Measurements from ENCODE around the gene SLC23A2. TPM values are rescaled to one million over a fixed set of nuclear protein-coding genes. Genes with fewer than 3 reads are reported as not detected.

The SLC23A2 gene
- total RNA-seq, 1 experiment from 2014 or later, result 16.3 TPM

DNA sequence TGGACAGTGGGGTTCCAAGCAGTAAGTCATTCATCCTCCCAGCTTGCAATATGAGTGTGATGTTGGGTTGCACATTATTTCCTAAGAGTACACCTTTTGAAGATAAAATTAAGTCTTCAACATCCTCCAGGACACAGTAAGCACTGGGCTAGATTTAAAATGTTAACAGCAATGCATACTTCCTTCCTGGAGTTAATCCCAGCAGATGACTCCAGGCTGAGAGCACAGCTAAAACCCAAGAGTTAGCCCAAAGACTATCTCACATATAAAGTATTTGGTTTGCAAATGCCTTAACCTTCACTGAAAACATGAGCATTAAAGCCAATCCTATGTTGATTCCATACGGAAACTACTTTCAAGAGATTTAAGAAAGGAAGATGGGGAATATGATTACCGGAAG lies 69.2 kb downstream of the SLC23A2 start:
- ChIA-PET RAD21 (ENCODE audit: low non-redundant PET in 1 of 2, low total read pairs in 2 of 2, uncharacterized antibody in 2 of 2, unreplicated experiment in 2 of 2) (no interaction called here), CTCF (no interaction called here), POLR2A (no interaction called here)
- Histone ChIP-seq H3K9ac (ENCODE audit: low read length) (no peak overlapping the region), H3K4me1 (ENCODE audit: control insufficient read depth in 1 of 2, insufficient read depth in 2 of 2, low read length in 2 of 2) (no peaks in the 10 kb centered on the region), H4K20me1 (ENCODE audit: insufficient read depth) (0 out of 2 replicates have a peak, but pooled peaks cover 6% of the 10 kb centered on the region), H3K4me2 (ENCODE audit: low read length) (no peak overlapping the region), H3K27ac (ENCODE audit: low read depth, low read length) (no peak overlapping the region), H3K9me2 (ENCODE audit: insufficient read depth) (no peaks in the 10 kb centered on the region), H3K4me3 (replicated peaks in 1 of 2; ENCODE audit: low read depth in 1 of 2, low read length in 2 of 2) (no peak overlapping the region), H3K9me3 (ENCODE audit: control insufficient read depth in 1 of 2, insufficient read depth in 1 of 2, low read depth in 1 of 2, low read length in 2 of 2) (no peaks in the 10 kb centered on the region), H3K79me2 (ENCODE audit: insufficient read depth, low read length) (peaks cover 8% of the 10 kb centered on the region; the same call in 1 of the 2 replicates), H2AFZ (ENCODE audit: low read depth, low read length, poor library complexity, severe bottlenecking) (no peak overlapping the region), H3K27me3 (ENCODE audit: insufficient read depth, low read length) (no peaks in the 10 kb centered on the region), H3K36me3 (ENCODE audit: control insufficient read depth in 1 of 2, insufficient read depth in 2 of 2, low read length in 2 of 2) (0 out of 4 replicates have a peak, but pooled peaks cover 0 to 5% of the 10 kb centered on the region in 2 experiments)
- intact Hi-C loops (cut with micrococcal nuclease), result no loop called here
- BruUV-seq (replicated peaks), result no TSS peak
- no peak for DNase-seq (ENCODE audit: low read depth, low spot score)
- TF ChIP-seq ZFX (IDR thresholded peaks at IDR 0.05) (no peak), YY1 (IDR thresholded peaks at IDR 0.05; ENCODE audit: extremely low read depth, insufficient replicate concordance, low read depth, low read length) (no peak), ZNF274 (IDR thresholded peaks at IDR 0.05; ENCODE audit: low read depth, low read length) (no peak), SP1 (IDR thresholded peaks at IDR 0.05; ENCODE audit: low read depth) (no peak), EZH2 (IDR thresholded peaks at IDR 0.05) (no peak), CBX3 (IDR thresholded peaks at IDR 0.05; ENCODE audit: low read depth) (no peak), CEBPB (IDR thresholded peaks at IDR 0.05; ENCODE audit: low read depth) (no peak), SIN3A (IDR thresholded peaks at IDR 0.05; ENCODE audit: low read depth) (no peak), EZH2phosphoT487 (IDR thresholded peaks at IDR 0.05; ENCODE audit: borderline replicate concordance) (no peak)
- TF ChIP-seq, protein P1, sequence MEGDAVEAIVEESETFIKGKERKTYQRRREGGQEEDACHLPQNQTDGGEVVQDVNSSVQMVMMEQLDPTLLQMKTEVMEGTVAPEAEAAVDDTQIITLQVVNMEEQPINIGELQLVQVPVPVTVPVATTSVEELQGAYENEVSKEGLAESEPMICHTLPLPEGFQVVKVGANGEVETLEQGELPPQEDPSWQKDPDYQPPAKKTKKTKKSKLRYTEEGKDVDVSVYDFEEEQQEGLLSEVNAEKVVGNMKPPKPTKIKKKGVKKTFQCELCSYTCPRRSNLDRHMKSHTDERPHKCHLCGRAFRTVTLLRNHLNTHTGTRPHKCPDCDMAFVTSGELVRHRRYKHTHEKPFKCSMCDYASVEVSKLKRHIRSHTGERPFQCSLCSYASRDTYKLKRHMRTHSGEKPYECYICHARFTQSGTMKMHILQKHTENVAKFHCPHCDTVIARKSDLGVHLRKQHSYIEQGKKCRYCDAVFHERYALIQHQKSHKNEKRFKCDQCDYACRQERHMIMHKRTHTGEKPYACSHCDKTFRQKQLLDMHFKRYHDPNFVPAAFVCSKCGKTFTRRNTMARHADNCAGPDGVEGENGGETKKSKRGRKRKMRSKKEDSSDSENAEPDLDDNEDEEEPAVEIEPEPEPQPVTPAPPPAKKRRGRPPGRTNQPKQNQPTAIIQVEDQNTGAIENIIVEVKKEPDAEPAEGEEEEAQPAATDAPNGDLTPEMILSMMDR (IDR thresholded peaks at IDR 0.05 in 2 of 3, conservative IDR thresholded peaks at IDR 0.05 in 1 of 3; ENCODE audit: borderline replicate concordance in 1 of 3, insufficient read depth in 1 of 3, low read depth in 2 of 3, low read length in 2 of 3), result no peak
- TF ChIP-seq, protein P2, sequence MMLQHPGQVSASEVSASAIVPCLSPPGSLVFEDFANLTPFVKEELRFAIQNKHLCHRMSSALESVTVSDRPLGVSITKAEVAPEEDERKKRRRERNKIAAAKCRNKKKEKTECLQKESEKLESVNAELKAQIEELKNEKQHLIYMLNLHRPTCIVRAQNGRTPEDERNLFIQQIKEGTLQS (IDR thresholded peaks at IDR 0.05), result no peak
- no peak for ATAC-seq
